Stimulated activated CD8-positive, alpha-beta memory T cell treated with anti-CD3 and anti-CD28 coated beads, Interleukin-4, amount 100 ng/mL, for 48 hours (primary cell): Measurements from ENCODE around the gene YY1.
"Not testable (repeated sequence)": the region's sequence is repeated elsewhere in the genome, so short reads cannot be mapped to it uniquely, and the experiment has no call there.

Source experiments
- DNase-seq: peaks from one replicate; pipeline ENCODE4 v3.0.0-alpha.2; 2020

The YY1 gene

GRCh38 chr14:100213956-100214769 lies 24.8 kb upstream of the YY1 start:
- peak; percentile 94 for DNase-seq

- no peak for DNase-seq
Observed at GRCh38 chr14:100214770-100215083, 24.2 kb upstream of the YY1 start.

- DNase-seq, result no peak
Observed at GRCh38 chr14:100215330-100215885, 23.5 kb upstream of the YY1 start.

- no peak for DNase-seq
Observed at GRCh38 chr14:100219126-100219785, 19.7 kb upstream of the YY1 start.

- peak; percentile 72 for DNase-seq
Observed at GRCh38 chr14:100221533-100222223, 17.3 kb upstream of the YY1 start.

- peak; percentile 36 for DNase-seq
Observed at GRCh38 chr14:100222224-100223093, 16.5 kb upstream of the YY1 start.

- DNase-seq, result peak; percentile 28
Observed at GRCh38 chr14:100223332-100224201, 15.4 kb upstream of the YY1 start.

- no peak for DNase-seq
Observed at GRCh38 chr14:100224229-100224866, 14.6 kb upstream of the YY1 start.

GRCh38 chr14:100225169-100225568 lies 13.8 kb upstream of the YY1 start:
- no peak for DNase-seq

- DNase-seq, result no peak
Observed at GRCh38 chr14:100230361-100230760, 8.6 kb upstream of the YY1 start.

- DNase-seq, result no peak
Observed at GRCh38 chr14:100234511-100234910, 4.4 kb upstream of the YY1 start.

GRCh38 chr14:100236271-100236818 lies 2.6 kb upstream of the YY1 start:
- not testable (repeated sequence) for DNase-seq

- no peak for DNase-seq
Observed at GRCh38 chr14:100236881-100237280, 2.1 kb upstream of the YY1 start.

GRCh38 chr14:100237735-100238418 lies 1.1 kb upstream of the YY1 start:
- DNase-seq, result peak; percentile 71

- peak; percentile 47 for DNase-seq
Observed at GRCh38 chr14:100239211-100239839, 381 bp downstream of the YY1 start.

- DNase-seq, result peak; percentile 88
Observed at GRCh38 chr14:100239840-100240667, 1.1 kb downstream of the YY1 start.

- no peak for DNase-seq
Observed at GRCh38 chr14:100240668-100241032, 1.7 kb downstream of the YY1 start.

- no peak for DNase-seq
Observed at GRCh38 chr14:100241279-100241678, 2.3 kb downstream of the YY1 start.

- DNase-seq, result no peak
Observed at GRCh38 chr14:100243020-100243419, 4.1 kb downstream of the YY1 start.
